CD4-positive, alpha-beta T cell treated with Interleukin-15 for 4 hours (primary cell): Measurements from ENCODE around the gene PKP4.

Source experiments
- DNase-seq: peaks from one replicate; pipeline ENCODE4 v3.0.0-alpha.2; 2020; ENCODE audit warnings: low spot score

PKP4 gene

GRCh38 chr2:158497486-158497885 is 40.7 kb downstream of the PKP4 start:
- no peak for DNase-seq

GRCh38 chr2:158498043-158498748 is 41.4 kb downstream of the PKP4 start:
- no peak for DNase-seq

DNA sequence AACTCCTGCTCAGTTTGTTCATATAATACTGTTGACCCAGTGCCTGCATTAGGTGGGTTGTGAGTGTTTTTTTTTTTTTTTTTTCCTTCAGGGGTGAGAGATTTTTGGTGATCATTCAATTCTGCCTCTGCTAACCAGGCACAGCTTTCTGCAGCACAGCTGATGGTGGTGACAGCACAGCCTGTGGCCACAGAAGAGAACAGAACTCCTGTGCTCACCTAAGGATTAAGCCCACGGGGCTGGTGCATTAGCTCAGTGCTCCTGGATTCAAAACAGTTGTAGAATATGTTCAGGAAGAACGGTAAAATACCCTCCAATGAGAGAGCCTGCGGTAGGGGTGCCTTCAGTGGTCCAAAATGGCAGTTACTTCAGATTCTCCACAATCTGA is 42.0 kb downstream of the PKP4 start:
- DNase-seq: no peak

GRCh38 chr2:158499383-158499782 is 42.6 kb downstream of the PKP4 start:
- no peak for DNase-seq

- no peak for DNase-seq
Observed at GRCh38 chr2:158500333-158500732, 43.6 kb downstream of the PKP4 start.

DNA sequence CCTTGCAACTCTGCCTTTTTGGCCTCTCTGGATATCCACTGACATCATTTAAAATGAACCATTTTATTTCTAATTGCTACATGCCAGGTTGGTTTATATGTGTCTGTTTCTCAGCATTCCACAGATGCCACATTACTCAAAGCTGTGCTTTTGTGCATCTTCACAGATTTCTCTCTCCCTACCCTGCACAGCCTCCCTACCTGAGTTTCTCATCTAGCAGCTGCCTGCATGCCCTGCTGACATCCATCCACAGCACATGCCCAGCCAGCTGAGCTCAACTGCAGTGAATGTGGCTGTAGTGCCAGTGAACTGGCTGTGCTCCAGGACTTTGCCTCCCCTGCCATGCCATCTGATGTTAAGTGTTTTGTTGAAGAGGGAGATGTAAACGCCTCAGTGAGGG is 44.5 kb downstream of the PKP4 start:
- DNase-seq: no peak

GRCh38 chr2:158502974-158503373 is 46.2 kb downstream of the PKP4 start:
- DNase-seq: no peak

DNA sequence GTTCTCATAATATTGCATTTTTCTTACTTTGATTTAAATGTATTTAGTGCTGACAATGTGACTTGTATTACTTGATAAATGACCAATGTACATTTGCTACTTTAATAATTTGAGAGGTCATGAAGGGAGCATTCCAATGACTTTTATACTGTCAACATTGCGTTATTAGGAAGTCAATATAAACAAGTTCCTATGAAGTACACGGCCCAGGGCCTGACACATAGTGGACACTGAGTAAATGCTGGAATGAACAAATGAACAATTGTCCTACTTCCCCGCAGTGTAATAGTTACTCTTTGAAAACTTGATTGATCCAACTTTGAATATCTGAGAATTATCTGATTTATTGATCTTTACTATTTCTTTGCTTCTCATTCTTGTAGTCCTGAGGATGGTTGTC is 47.3 kb downstream of the PKP4 start:
- no peak for DNase-seq

DNA sequence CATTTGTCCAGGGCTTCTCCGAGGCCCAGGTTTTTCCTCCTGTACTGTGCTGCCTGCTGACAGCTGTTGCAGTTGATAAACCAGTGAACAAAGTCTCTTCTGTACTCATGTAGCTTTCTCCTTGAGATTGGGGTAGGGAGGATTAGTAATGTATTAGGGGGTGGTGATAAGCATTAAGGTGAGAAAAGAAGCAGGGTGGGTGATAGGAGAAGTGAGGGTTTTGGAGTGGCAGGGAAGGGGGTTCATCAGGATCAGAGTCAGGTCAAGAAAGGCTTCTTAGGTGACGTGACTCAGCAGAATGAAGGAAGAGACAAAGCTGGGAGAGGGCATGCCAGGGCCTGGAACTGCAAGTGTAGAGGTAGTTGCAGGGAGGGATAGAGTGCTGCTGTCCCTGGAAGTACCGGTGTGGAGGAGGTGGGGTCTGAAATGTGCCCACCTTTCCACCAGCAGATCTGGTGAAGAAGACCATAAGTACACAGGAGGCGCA is 48.7 kb downstream of the PKP4 start:
- DNase-seq: no peak

DNA sequence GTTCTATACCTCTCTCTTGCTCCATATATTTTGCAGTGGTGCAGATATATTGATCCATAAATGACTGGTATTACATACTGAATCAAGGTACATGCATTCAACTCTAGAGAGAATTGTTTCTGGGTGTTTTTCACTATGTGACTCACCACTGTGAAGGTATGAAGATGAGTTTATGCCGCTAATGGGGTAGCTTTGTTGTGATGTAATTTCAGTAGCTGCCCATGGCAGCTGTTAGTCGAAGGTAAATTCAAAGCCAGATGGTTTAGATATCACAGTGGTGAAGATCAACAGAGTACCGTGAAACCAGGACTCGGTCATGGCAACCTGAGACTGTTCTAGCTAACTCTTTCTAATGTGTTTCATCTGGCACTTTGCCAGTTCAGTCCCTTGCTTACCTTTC is 50.4 kb downstream of the PKP4 start:
- no peak for DNase-seq

- DNase-seq: no peak
Observed at GRCh38 chr2:158507679-158508078, 50.9 kb downstream of the PKP4 start.

DNA sequence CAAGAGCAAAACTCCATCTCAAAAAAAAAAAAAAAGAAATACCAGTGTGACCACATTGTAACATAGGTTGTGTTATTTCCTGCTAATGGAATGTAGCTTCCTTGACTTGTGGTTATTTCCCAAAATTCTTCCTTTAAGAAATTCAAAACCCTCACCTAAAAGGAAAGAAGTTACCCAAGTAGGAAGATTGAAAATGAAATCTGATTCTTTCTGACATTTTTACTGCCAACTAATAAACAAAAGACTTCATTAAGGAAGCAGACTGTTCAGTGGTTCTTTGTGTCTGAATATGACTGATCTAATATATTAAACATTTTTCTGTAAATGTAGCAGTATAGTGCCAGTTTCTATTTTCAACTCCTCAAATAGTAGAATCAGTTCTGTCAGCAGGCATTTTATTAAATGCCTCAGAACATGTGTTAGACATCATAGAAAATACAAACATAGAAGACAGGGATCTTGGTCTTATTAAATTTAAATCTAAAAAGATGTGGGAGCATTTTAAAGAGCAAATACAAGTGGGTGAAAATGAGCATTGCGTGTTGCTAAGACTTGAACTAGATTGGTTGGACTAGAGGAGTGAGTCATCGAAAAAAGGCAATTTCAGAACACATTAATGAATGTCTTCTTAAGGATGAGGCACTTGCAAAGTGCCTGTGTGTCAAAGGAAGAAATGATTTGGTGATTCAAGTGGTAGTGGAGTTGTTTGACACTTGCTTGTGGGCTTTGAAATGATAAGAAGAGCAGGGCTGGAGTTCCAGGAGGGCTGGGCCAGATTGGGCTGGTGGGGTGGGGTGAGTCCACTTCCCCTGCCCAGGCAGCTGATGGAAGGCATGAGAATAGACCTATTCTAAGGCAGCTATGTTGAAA is 53.4 kb downstream of the PKP4 start:
- no peak for DNase-seq

DNA sequence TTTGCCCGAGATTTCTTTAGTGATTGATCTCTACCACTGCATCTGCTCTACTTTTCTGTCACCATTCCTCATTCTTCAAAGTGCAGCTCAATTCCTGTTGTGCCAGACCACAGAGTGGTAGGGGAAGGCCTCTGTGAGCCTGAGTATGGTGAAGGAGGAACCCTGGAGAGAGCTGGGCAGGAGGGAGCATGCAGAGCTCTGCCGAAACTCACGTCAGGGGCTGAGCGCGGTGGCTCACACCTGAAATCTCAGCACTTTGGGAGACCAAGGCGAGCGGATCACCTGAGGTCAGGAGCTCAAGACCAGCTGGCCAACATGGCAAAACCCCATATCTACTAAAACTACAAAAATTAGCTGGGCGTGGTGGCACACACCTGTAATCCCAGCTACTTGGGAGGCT is 54.1 kb downstream of the PKP4 start:
- no peak for DNase-seq

- no peak for DNase-seq
Observed at GRCh38 chr2:158511706-158512105, 55.0 kb downstream of the PKP4 start.

- DNase-seq: no peak
Observed at GRCh38 chr2:158512323-158512722, 55.6 kb downstream of the PKP4 start.

DNA sequence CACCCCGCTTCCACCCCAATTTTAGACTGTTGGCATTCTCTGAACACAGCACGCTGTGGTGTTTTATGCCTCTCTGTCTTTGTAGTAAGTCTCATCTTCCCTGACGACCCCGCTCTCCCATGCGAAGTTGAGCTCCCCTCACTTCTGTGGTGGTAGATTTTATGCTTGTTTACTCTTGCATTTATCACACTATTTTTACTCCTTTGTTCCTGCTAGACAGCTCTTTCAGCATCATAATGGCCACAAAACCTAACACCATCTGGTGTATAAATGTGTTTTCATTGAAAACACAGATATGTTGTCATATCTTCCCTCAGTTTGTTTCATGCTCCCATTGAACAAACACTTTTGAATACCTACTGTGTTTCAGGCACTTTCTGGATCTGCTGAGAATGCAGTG is 57.1 kb downstream of the PKP4 start:
- DNase-seq: no peak

GRCh38 chr2:158518084-158518483 is 61.3 kb downstream of the PKP4 start:
- DNase-seq: no peak

DNA sequence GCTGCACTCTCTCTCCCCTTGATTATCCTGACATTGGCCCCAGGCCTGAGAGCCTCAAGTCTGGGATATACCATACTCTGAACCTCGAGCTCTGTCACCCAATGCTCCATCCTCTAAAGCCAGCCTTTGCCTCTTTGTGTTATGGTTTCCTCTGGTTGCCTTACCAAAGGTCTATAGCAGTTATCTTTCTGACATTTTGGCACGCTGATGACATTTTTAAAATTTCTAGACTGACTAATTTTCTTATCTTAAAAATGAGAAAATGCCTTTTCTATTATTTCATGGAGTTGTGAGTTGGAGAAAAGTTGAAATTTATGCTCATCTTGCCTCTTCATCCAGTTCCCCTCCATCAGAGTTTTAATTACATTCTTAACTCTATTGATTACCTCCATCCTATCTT is 62.7 kb downstream of the PKP4 start:
- DNase-seq: no peak

- DNase-seq: no peak
Observed at GRCh38 chr2:158529379-158530259, 72.9 kb downstream of the PKP4 start.

- no peak for DNase-seq
Observed at GRCh38 chr2:158530829-158531228, 74.1 kb downstream of the PKP4 start.

DNA sequence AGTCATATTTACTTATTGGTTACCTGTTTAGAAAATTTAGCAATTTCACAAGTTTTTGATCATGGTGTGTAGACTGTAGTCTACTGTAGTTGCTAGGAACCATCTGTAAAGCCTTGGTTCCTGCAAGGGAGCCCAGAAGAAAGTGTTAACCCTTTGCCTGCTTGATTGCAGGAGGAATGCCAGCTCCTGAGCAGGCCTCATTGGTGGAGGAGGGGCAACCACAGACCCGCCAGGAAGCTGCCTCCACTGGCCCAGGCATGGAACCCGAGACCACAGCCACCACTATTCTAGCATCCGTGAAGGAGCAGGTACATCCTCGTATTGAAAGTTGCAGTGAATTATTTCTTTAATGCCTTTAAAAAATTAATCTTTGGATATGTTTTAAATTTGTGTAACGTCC is 76.3 kb downstream of the PKP4 start:
- DNase-seq: no peak
